K562 (cell line): ENCODE data around the gene GAB2. TPM values are rescaled to one million over a fixed set of nuclear protein-coding genes. Genes with fewer than 3 reads are reported as not detected.

ENCODE experiments used
- ATF1 ChIP-seq, 2 experiments: fragments of 450-650 bp in 1 of 2; IDR thresholded peaks; 2 replicates each; pipeline ENCODE4 v1.6.1; 2016; ENCODE audit warnings: missing compliant biosample characterization in 1 of 2, missing genetic modification characterization in 1 of 2
- CREBBP ChIP-seq: IDR thresholded peaks from one replicate; pipeline ENCODE4 v1.6.1; 2012; ENCODE audit warnings: low read depth, mild to moderate bottlenecking, control low read depth, inconsistent platforms, low read length
- E2F6 ChIP-seq, 2 experiments: IDR thresholded peaks; 2 replicates each; pipeline ENCODE4 v1.6.1; 2011; ENCODE audit warnings: borderline replicate concordance in 1 of 2, control low read depth in 1 of 2, low read depth in 1 of 2, low read length in 1 of 2, mild to moderate bottlenecking in 1 of 2, mixed read lengths in 1 of 2, moderate library complexity in 1 of 2; ENCODE audit not compliant: insufficient read depth in 1 of 2, insufficient read length in 1 of 2, poor library complexity in 1 of 2, severe bottlenecking in 1 of 2; ENCODE audit errors: extremely low read depth in 1 of 2
- ELF2 ChIP-seq: fragments of 250-450 bp; sonication (Bioruptor Pico); IDR thresholded peaks from 2 replicates; pipeline ENCODE4 v1.5.0; 2021; ENCODE audit warnings: mild to moderate bottlenecking
- ELK3 ChIP-seq: fragments of 450-650 bp; formaldehyde crosslinking; IDR thresholded peaks from 2 replicates; pipeline ENCODE4 v1.4.0; 2020; ENCODE audit warnings: mild to moderate bottlenecking
- GABPB1 ChIP-seq: sonication (generic); formaldehyde crosslinking; IDR thresholded peaks from 2 replicates; pipeline ENCODE4 v1.8.0; 2022; ENCODE audit warnings: mild to moderate bottlenecking, missing genetic modification reagents
- MEF2A ChIP-seq: IDR thresholded peaks from 2 replicates; pipeline ENCODE4 v1.6.1; 2011; ENCODE audit warnings: low read depth, mild to moderate bottlenecking, low read length, moderate library complexity; ENCODE audit not compliant: control insufficient read depth
- RBBP5 ChIP-seq: fragments of 200-600 bp; sonication (generic); IDR thresholded peaks from 2 replicates; pipeline ENCODE4 v1.6.1; 2012; ENCODE audit warnings: borderline replicate concordance, mild to moderate bottlenecking, low read length, control low read depth, inconsistent platforms; ENCODE audit not compliant: insufficient read depth, poor library complexity, severe bottlenecking
- TARDBP ChIP-seq: fragments of 450-650 bp; IDR thresholded peaks from 2 replicates; pipeline ENCODE4 v1.6.1; 2016
- ZNF407 ChIP-seq: fragments of 450-650 bp; IDR thresholded peaks from 2 replicates; pipeline ENCODE4 v1.6.1; 2016; ENCODE audit warnings: low read depth
- ZNF778 ChIP-seq: fragments of 450-650 bp; formaldehyde crosslinking; IDR thresholded peaks from 2 replicates; pipeline ENCODE4 v1.4.0; 2020; ENCODE audit warnings: mild to moderate bottlenecking, moderate library complexity
- polyA plus RNA-seq, 8 experiments: library from polyadenylated mRNA; depleted of rRNA in 4 of 8; stranded (reverse) in 5 of 8; unstranded in 3 of 8; fragments of >200 nt; fragmentation: Nextera tagmentation in 2 of 8; fragmentation: Illumina TruSeq in 1 of 8; extraction: Ambion mirVana in 2 of 8; extraction: Trizol in 1 of 8; gene quantifications; 2 replicates each; pipeline versions ENCODE4 v1.2.1 to v1.2.3, GENCODE V29; 2011 to 2014; ENCODE audit warnings: inconsistent platforms in 1 of 8, missing spikeins in 1 of 8
- total RNA-seq, 7 experiments: library from RNA; depleted of rRNA in 6 of 7; stranded (reverse); fragments of >200 nt in 6 of 7; fragmentation: Illumina TruSeq in 2 of 7; extraction: Trizol in 2 of 7; gene quantifications; 2 replicates each; pipeline versions ENCODE4 v1.2.1 to v1.2.3, GENCODE V29; 2011 to 2021; ENCODE audit warnings: low replicate concordance in 1 of 7

Gene GAB2
- total and polyA plus RNA-seq, 9 of the 15 experiments (the other 6 are each of a cell fraction or from before 2014, with no cell fraction given): 2.3 to 35.2 (median 16.1) TPM

GRCh38 chr11:78428773-78429172, 11.2 kb upstream of the GAB2 start (continued):
- TF ChIP-seq ELK3 (CRISPR knock-in tag) (no peak), TARDBP (no peak), ELF2 (CRISPR knock-in tag) (no peak), E2F6 (IDR thresholded peaks at IDR 0.05; ENCODE audit: borderline replicate concordance in 1 of 2, extremely low read depth in 1 of 2, insufficient read depth in 1 of 2, insufficient read length in 1 of 2, low read depth in 1 of 2, low read length in 1 of 2, poor library complexity in 1 of 2, severe bottlenecking in 1 of 2) (no peak), CREBBP (no peak), ATF1 (CRISPR knock-in tag; IDR thresholded peaks at IDR 0.05) (no peak), ATF1 (tag; IDR thresholded peaks at IDR 0.05) (no peak), ZNF407 (no peak), RBBP5 (no peak), MEF2A (no peak), GABPB1 (CRISPR knock-in tag) (no peak), ZNF778 (CRISPR knock-in tag) (no peak)
